Stimulated activated CD4-positive, alpha-beta T cell treated with anti-CD3 and anti-CD28 coated beads, Interleukin-1b, Interleukin-23, amount 100 ng/mL, for 24 hours (primary cell): ENCODE measurements around the gene ADAMTS1.

ENCODE experiments used
- DNase-seq, 4 experiments: peaks; one replicate each; pipeline ENCODE4 v3.0.0-alpha.2; 2020; ENCODE audit warnings: low read depth in 4 of 4, low spot score in 1 of 4

ADAMTS1 gene

DNA sequence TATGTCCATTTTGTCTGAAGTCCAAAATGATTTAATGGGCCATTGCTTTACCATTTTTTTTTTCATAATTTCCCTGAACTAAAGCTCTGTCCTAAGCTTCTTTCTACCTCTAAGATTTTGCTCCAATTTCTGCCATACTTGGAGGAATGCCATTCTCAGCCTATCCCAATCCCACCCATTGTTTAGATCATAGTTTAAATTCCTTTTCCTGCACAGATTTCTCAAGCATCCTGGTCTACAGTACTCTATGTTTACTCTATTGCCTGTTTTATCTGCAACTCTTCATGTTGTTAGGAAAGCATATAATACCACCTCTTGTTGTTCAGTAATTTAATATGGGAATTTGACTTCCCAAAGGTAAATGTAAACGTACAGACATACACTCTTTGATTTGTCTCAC, 30.8 kb downstream of the ADAMTS1 start:
- DNase-seq: no peak

DNA sequence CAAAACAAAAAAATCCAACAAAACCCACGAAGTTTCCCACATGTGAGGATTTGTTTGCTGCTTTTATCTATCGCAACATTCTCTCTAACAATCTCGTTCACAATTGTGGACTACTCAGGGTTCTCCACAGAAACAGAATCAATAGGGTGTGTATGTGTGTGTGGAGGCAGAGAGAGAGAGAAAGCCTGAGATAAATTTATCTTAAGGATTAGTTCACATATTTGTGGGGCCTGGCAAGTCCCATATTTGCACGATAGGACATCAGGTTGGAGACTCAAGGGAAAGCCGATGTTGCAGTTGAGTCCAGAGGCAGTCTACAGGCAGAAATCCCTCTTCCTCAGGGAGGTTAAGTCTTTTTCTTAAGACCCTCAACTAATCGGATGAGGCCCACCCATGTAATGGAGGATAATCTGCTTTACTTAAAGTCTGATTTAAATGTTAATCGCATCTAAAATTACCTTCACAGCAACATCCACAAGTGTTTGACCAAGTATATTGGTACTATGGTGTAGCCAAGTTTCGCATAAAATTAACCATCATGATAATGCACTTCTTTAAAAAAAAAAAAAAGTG, 31.7 kb downstream of the ADAMTS1 start:
- DNase-seq: no peak

- DNase-seq: no peak
Observed at GRCh38 chr21:26812173-26812572, 33.0 kb downstream of the ADAMTS1 start.

DNA sequence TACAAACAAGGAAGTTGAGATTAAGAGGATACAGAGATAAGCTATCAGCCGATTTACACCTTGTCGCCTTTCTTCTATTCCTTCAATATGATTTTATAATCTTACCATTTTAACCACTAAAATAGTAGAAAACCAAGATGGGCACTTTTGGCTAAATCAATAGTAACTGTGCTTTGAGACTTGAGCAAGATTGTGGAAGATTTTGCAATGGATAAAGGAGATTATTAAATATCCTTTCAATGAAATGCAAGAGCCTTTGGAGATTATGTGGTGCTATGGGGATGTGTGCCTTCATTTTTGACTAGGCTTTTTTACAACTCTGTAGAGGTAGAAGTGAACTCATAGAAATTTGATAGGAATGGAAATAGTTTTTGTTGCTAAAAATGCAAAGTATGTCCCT, 33.7 kb downstream of the ADAMTS1 start:
- DNase-seq: no peak

DNA sequence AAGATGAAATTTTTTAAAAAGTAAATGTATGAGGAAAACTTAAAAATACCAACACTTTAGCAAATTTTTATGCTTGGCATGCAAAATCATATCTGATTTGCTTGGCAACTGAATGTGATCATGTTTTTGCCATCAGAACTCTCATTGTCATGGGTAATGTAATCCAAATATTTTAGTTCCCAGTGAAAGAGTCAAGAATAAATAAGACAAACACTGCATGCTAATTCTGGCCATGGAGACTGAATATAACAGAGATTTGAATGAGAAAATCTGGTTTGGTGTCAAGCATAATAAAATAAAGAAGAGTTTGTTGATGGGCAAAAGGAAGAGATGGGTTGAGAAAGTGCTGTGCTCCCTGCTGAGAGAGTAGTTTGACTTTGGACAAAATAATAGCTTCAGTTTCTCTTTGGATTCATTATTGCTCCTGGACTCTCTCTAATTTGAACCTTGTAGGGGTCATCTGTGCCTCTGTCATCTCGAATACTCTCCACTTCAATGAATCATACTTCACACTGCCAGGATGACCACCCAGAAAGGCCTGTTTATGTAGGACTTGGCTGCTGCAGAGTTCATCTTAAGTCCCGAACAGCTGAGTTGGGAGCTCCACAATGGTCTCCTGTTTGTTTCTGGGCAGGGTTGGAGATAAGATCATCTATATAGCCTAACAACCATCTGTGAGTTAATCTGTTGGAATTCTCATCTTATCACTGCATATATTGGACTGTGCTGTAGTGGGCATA, 34.4 kb downstream of the ADAMTS1 start:
- DNase-seq: no peak

- no peak for DNase-seq
Observed at GRCh38 chr21:26810266-26810665, 34.9 kb downstream of the ADAMTS1 start.

DNA sequence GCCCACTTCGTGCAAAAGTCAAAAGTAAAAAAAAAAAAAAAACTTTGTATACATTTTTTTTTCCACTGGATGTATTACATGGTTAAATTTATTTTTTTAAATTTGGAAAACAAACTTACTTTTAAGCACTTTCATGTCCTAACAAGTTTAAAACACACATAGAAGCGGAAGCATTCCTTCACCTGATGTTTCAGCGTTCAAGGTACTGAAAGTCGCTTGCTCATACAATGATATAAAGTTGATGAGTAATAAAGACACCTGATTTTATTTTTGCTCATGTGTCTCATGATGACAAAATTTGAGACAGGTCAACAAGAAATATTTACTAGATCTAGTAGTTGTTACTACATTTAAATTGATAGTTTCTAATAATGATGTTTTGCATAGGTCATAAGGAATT, 35.5 kb downstream of the ADAMTS1 start:
- no peak for DNase-seq

GRCh38 chr21:26806801-26807295, 38.4 kb downstream of the ADAMTS1 start:
- DNase-seq: no peak

DNA sequence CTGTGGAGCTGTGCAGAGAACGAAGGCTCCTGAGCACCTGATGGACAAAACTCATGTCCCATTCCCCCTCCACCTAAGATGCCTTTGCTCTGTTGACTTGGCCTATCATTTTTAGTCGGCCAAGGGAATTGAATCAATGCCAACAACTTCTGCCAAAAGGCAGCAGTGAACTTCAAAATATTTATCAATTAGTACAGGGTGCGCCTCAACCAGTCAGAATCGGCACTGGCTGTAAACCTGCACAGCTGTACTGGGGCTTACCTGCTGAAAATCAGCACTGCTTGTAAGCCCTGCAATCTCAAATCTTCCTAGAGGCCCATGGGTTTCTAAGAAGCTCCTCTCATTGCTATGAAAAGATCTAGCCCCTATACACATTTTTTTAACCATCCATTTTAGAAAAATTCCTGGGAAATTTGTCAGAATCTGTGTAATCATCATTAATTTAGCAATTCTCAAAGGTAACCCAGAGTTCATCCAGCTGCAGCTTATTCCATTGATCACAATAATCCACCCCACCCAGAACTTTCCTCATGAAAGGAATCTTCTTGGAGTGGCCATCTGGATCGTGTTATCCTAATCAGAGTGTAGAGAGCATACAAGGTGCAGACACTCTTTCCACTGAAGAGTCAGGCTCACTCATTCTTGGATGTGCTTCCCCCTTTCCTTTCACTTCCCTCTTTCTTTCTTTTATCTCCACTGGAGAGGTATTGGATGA, 40.2 kb downstream of the ADAMTS1 start:
- DNase-seq: no peak

- DNase-seq: no peak
Observed at GRCh38 chr21:26801498-26801897, 43.7 kb downstream of the ADAMTS1 start.

DNA sequence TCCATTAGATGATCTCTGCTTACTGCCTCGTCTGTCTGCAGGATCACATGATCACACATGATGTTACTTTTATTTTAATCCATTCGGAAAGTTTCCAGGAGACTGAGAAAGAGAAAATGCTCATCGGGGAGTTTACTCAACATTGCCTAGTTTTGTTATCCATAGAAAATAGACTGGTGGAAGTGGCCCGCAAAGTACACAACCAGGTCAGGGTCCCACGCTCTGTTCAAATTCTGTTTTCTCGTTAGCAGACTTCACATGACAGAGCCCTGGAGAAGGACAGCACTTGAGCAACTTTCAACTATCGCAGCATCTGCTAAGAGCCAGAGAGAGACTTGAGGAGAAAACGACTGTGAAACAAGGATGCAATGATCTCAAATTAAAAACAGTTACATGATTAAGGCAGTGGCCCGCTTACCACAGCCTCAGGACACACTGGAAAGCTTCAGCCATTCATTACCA, 44.2 kb downstream of the ADAMTS1 start:
- DNase-seq: no peak

GRCh38 chr21:26800455-26800854, 44.8 kb downstream of the ADAMTS1 start:
- DNase-seq: no peak

- no peak for DNase-seq
Observed at GRCh38 chr21:26800001-26800400, 45.2 kb downstream of the ADAMTS1 start.

- DNase-seq: no peak
Observed at GRCh38 chr21:26798856-26799751, 46.1 kb downstream of the ADAMTS1 start.

- DNase-seq: no peak
Observed at GRCh38 chr21:26797878-26798456, 47.2 kb downstream of the ADAMTS1 start.

DNA sequence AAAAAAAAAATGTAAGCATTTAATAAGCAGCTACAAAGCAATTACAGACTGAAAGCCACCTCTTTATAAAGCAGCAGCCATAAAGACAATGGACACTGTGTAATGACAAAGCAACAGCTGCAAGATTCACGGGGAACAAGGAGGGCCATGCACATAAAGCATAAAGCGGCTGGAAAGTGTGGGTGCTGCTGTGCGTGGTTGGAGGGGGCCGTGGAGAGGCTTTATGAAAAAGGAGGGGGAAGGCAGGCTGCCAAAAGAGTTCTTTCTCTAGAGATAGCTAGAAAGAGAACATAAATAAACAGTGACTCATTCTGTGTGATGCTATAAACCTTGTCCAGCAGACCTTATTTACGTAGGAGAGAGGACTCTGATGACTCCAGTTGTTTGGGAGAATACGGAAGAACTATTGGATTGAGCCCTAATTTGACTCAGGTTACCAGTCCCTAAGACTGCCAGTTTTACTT, 49.3 kb downstream of the ADAMTS1 start:
- DNase-seq: no peak

DNA sequence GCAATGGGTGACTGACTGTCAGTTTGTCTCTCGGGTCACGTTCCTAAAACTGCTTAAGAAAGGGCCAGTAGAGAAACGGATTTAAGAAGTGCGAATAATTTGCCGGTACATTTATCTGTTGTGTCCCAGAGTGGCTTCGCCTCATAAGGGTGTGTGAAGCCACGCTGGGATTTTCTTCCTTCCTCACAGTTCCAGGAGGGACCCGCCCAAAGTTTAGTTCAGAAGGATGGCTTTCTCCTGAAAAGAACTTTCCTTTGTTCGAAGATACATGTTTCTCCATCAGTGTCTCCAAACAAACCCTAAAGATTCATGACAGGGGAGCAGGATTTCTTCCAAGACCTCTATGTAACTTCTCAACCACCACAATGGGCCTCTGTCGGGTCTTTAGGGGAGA, 49.8 kb downstream of the ADAMTS1 start:
- no peak for DNase-seq

DNA sequence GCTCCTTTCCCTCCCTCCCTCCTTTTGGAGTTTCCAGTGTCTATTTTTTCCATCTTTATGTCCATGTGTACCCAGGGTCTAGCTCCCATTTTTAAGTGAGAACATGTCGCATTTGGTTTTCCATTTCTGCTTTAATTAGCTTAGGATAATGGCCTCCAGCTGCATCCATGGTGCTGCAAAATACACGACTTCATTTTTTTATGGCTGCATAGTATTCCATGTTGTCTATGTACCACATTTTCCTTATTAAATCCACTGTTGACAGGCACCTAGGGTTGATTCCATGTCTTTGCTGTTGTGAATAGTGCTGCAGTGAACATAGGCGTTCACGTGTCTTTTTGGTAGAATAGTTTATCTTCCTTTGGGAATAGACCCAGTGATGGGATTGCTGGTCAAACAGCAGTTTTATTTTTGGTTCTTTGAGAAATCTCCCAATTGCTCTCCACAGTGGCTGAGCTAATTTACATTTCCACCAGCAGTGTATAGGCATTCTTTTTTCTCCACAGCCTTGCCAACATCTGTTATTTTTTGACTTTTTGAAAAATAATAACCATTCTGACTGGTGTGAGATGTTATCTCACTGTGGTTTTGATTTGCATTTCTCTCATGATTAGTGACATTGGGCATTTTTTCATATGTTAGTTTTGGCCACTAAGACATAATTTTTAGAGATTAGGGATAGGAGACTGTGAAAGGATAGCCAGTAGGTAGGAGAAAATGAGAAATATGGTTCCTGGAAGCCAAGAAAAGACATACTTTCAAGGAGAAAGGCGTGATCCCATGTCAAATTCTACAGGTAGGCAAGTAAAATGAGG, 50.4 kb downstream of the ADAMTS1 start:
- no peak for DNase-seq

- no peak for DNase-seq
Observed at GRCh38 chr21:26790296-26790695, 54.9 kb downstream of the ADAMTS1 start.

DNA sequence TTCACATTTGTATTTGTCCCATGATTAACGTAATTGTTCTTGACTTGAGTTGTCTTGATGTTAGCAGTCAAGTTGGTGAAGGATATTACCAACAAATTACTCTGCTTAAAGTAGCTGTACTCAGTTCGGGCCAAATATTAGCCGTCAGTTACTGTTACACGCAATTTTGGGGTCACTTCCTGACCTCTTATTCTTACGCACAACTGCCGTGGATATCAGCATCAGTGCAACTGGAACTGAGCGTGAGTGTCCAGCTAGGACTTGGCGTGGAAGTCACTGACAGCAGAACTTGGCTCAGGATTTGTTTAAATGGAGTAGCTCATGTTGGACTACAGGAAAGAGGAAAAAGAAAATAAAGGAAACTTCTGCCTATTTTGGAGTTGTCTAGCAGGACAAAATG, 56.4 kb downstream of the ADAMTS1 start:
- no peak for DNase-seq
